GM18517 (cell line): ENCODE measurements around the gene POLR3G.
A peak's percentile ranks its signal among the peaks of the same experiment; 100 is the strongest.

Source experiments
- ATAC-seq: cut with Tn5 transposase; IDR thresholded peaks from one replicate; pipeline ENCODE4 v1.9.1; 2021; ENCODE audit warnings: mild to moderate bottlenecking, moderate library complexity; ENCODE audit not compliant: unreplicated experiment

The POLR3G gene

GRCh38 chr5:90495146-90495545, 20.5 kb downstream of the POLR3G start:
- no peak for ATAC-seq

GRCh38 chr5:90503596-90503995, 28.9 kb downstream of the POLR3G start:
- ATAC-seq: no peak

- no peak for ATAC-seq
Measured at GRCh38 chr5:90504743-90505142, 30.1 kb downstream of the POLR3G start.

GRCh38 chr5:90506221-90506620, 31.6 kb downstream of the POLR3G start:
- no peak for ATAC-seq

GRCh38 chr5:90510438-90510837, 35.8 kb downstream of the POLR3G start:
- ATAC-seq: no peak

GRCh38 chr5:90514520-90514919, 39.9 kb downstream of the POLR3G start:
- no peak for ATAC-seq

- no peak for ATAC-seq
Measured at GRCh38 chr5:90518661-90519060, 44.0 kb downstream of the POLR3G start.

GRCh38 chr5:90519081-90519480, 44.4 kb downstream of the POLR3G start:
- ATAC-seq: no peak

- ATAC-seq: peak; percentile 9
Measured at GRCh38 chr5:90528601-90529193, 54.0 kb downstream of the POLR3G start.

GRCh38 chr5:90529194-90529938, 54.7 kb downstream of the POLR3G start, which contains the start of gene LYSMD3:
Gene LYSMD3, minus strand, starts transcription at chr5:90529584. Its CDS starts 4,295 bp downstream, at chr5:90525289.
- ATAC-seq: peak; percentile 87

GRCh38 chr5:90529939-90530677, 55.4 kb downstream of the POLR3G start:
- peak; percentile 62 for ATAC-seq

- no peak for ATAC-seq
Measured at GRCh38 chr5:90530736-90531487, 56.2 kb downstream of the POLR3G start.

- no peak for ATAC-seq
Measured at GRCh38 chr5:90533794-90534193, 59.1 kb downstream of the POLR3G start.

GRCh38 chr5:90534922-90535321, 60.3 kb downstream of the POLR3G start:
- no peak for ATAC-seq

- no peak for ATAC-seq
Measured at GRCh38 chr5:90542827-90543519, 68.3 kb downstream of the POLR3G start.

- ATAC-seq: no peak
Measured at GRCh38 chr5:90545511-90545910, 70.8 kb downstream of the POLR3G start.

- no peak for ATAC-seq
Measured at GRCh38 chr5:90546216-90546837, 71.7 kb downstream of the POLR3G start.

- ATAC-seq: no peak
Measured at GRCh38 chr5:90547072-90547536, 72.4 kb downstream of the POLR3G start.

- ATAC-seq: no peak
Measured at GRCh38 chr5:90548069-90548593, 73.5 kb downstream of the POLR3G start.

- no peak for ATAC-seq
Measured at GRCh38 chr5:90549223-90549622, 74.6 kb downstream of the POLR3G start.
